GM19328 (cell line): ENCODE data around the gene MRPS7.

ENCODE experiments used
- ATAC-seq: cut with Tn5 transposase; IDR thresholded peaks from one replicate; pipeline ENCODE4 v1.9.1; 2021; ENCODE audit warnings: mild to moderate bottlenecking, moderate library complexity; ENCODE audit not compliant: unreplicated experiment

The MRPS7 gene

DNA sequence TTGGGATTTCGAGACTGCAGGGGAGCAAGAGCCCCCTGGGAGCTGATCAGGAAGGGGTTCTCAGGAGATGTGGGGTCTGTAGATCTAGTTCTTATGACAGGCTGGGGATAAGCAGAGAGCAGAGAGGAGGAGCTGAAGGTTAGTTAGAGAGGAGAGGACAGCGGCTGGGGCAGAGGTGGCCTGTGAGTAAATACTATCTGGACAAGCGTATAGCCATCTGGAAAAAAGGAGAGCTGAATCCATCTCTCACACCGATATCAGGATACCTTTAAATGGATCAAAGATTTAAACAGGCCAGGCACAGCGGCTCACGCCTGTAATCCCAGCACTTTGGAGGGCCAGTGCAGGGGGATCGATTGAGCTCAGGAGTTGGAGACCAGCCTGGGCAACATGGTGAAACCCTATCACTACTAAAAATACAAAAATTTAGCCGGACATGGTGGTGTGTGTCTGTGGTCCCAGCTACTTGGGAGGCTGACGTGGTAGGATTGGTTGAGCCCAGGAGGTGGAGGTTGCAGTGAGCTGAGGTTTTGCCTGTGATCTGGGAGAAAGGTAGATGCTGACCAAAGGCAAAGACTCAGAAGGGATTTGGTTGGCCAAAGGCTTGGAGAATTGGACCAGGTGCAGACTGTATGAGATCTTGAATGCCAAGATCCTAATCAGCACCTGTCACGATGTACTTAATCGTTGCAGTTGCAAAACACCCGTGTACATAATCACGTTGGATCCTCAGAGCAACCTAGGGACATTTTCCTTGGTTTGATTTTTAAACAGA lies 46.5 kb downstream of the MRPS7 start:
- ATAC-seq, result no peak

- ATAC-seq, result no peak
These were observed 47.3 kb downstream of the MRPS7 start for GRCh38 chr17:75308732-75309629.

DNA sequence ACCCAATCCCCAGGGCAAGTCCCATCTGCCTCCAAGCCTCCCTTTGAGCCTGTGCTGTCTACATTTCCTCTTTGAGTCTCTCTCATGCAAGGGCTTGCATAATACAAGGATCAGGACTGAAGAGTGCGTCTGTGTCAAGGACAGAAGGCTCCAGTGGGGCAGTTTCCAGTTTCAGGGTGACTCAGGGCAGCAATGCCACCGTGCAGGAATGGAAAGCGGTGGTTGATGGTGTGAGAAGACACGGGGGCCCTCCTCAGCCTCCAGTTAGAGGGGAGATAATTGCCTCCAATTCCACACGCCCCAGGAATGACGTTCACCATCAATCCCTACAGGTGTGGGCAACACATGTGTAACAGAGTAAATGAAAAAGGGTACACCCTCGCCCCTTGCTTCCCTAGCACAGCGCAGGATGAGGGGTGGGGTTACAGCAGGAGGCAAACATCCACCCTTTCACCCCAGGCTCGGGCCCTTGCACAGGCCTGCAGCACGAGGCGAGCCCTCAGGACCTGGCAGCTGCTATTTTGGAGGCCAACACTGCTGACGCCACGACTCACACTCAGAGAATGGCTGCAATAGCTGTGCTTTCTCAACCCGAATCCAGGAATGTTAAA lies 52.4 kb downstream of the MRPS7 start:
- ATAC-seq, result no peak

DNA sequence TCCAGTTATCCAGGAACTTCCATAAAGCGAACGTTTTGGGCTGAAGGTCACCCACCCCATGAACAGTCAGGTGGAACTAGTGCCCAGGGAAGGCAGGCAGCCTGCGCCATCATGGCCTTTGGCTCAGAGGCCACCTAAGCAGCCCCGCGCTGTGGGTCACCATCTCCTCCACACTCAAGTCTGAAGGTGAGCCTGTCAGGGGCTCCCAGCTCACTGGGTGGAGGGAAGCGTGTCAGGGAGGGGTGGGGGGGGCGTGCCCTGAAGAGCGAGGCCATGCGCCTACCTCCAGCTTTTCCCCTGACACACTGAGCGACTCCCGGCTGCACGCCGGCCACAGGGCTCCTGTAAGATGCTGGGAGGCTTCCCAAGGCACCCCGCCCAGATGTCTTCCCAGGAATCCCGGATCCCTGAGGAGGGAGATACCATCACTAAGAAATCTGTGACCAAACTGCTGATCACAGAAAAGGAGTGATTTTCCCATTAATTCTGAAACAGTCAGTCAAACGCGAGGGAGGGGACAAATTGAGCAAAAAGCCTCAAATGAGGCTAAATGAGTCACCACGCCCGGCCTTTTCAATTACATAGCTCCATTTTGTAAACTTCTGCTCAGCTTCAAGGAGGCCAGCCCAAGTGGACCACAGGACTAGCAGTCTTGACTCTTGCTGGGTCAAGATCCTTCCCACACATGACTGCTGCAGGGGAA lies 54.0 kb downstream of the MRPS7 start:
- no peak for ATAC-seq
